ENCODE measurements around the gene NEDD8. TPM values are rescaled to one million over a fixed set of nuclear protein-coding genes. Genes with fewer than 3 reads are reported as not detected.
A peak's percentile ranks its signal among the peaks of the same experiment; 100 is the strongest.

Gene NEDD8
- total and polyA plus RNA-seq, 2 of the 4 experiments (the other 2 are of a cell fraction) = 167 to 375 TPM

GRCh38 chr14:24188251-24189058 is 43.7 kb downstream of the NEDD8 start, which contains the start of gene IPO4:
TSS of gene IPO4 (minus strand) at chr14:24188816. CDS start at chr14:24188787, 29 bp downstream.
- dilution Hi-C loops (cut with HindIII; ENCODE audit: low sequenced_read_pairs, unreplicated experiment) (no loop called here), intact Hi-C loops (cut with micrococcal nuclease) (no loop called here), in situ Hi-C loops (cut with MboI; ENCODE audit: low sequenced_read_pairs) (no loop called here)
- ChIA-PET POLR2A (ENCODE audit: unreplicated experiment) (interaction anchor here (0.6 kb wide), 2 partner anchors 8 to 109 kb away, joined by 3 read pairs; no protein-coding TSS in a partner anchor), CTCF (interaction anchor here (0.6 to 1.3 kb wide), 2 partner anchors 12 to 109 kb away, joined by 3 to 4 read pairs; no protein-coding TSS in a partner anchor)
- peak within 1 kb of the TSS; percentile 61 for H3K9ac ChIP-seq (ENCODE audit: low read depth, low read length)
- H3K18ac ChIP-seq (ENCODE audit: low read depth, low read length) = no peak within 1 kb of the TSS
- peak within 1 kb of the TSS; percentile 99 for H2AK9ac ChIP-seq (replicated peaks; ENCODE audit: low read depth, low read length, poor library complexity)
- H2BK5ac ChIP-seq (ENCODE audit: low read depth, low read length, poor library complexity, severe bottlenecking) = peak within 1 kb of the TSS; percentile 38
- peak; percentile 98 for DNase-seq
- H3K27me3 ChIP-seq (ENCODE audit: control insufficient read depth, insufficient read depth, low read length) = no peaks in the 10 kb centered on the region
- H2AK5ac ChIP-seq (ENCODE audit: low read depth, low read length) = peak within 1 kb of the TSS; percentile 73
- WGBS, 2 experiments (ENCODE audit: extremely low coverage in 2 of 2, insufficient read length in 1 of 2) = 0% methylated on average over 24 of the region's 65 CpGs; no CpG with 5 or more reads in 1 of the 2 experiments
- peak within 1 kb of the TSS; percentile 6 to 89; a peak in 2 of 4 replicates for H4K8ac ChIP-seq (ENCODE audit: low read depth in 2 of 2, low read length in 2 of 2)
- H2BK120ac ChIP-seq (ENCODE audit: low read depth, low read length) = no peak within 1 kb of the TSS
- no peaks in the 10 kb centered on the region for H3K9me3 ChIP-seq (ENCODE audit: control insufficient read depth, insufficient read depth, low read length)
- peak within 1 kb of the TSS; percentile 62 for H3K4ac ChIP-seq (ENCODE audit: low read depth, low read length)
- peak; percentile 96 for ATAC-seq (ENCODE audit: low read depth)
- peaks cover 18% of the 10 kb centered on the region for H3K9me1 ChIP-seq (ENCODE audit: insufficient read depth, low read length)
- no peak within 1 kb of the TSS for H2BK20ac ChIP-seq (ENCODE audit: low read depth, low read length)
- peaks cover 4% of the 10 kb centered on the region for H3K4me1 ChIP-seq (ENCODE audit: control insufficient read depth, insufficient read depth, low read length)
- H2AFZ ChIP-seq (replicated peaks; ENCODE audit: low read length, poor library complexity) = peak within 1 kb of the TSS; percentile 96
- peak within 1 kb of the TSS; percentile 51 for H3K14ac ChIP-seq (replicated peaks; ENCODE audit: low read depth, low read length)
- peaks cover 52% of the 10 kb centered on the region for H3K36me3 ChIP-seq (ENCODE audit: control insufficient read depth, insufficient read depth, low read length)
- no peak within 1 kb of the TSS for H2BK15ac ChIP-seq (ENCODE audit: low read depth, low read length)
- 0 out of 2 replicates have a peak within 1 kb of the TSS, but pooled peaks have one; percentile 11 for H3K56ac ChIP-seq (ENCODE audit: extremely low read depth, insufficient read depth, low read length)
- peak within 1 kb of the TSS; percentile 74; the same call in 1 of the 2 replicates for H3K23ac ChIP-seq (ENCODE audit: low read depth, low read length)
- no peaks in the 10 kb centered on the region for H4K20me1 ChIP-seq (ENCODE audit: insufficient read depth, low read length)
- peak within 1 kb of the TSS; percentile 78 for H3K4me2 ChIP-seq (ENCODE audit: low read depth, low read length)
- peaks cover 21 to 67% of the 10 kb centered on the region in 2 experiments for H3K79me1 ChIP-seq (ENCODE audit: low read depth in 1 of 2, low read length in 2 of 2)
- BruUV-seq (replicated peaks) = no TSS peak
- peak within 1 kb of the TSS; percentile 53 for H4K91ac ChIP-seq (ENCODE audit: insufficient read depth, low read depth, low read length)
- peak within 1 kb of the TSS; percentile 53 for H3K4me3 ChIP-seq (ENCODE audit: insufficient read depth, low read depth, low read length)
- 0 out of 2 replicates have a peak within 1 kb of the TSS, but pooled peaks have one; percentile 15 for H4K5ac ChIP-seq (ENCODE audit: low read depth, low read length)
- peak within 1 kb of the TSS; percentile 48; the same call in 1 of the 2 replicates for H3K27ac ChIP-seq (ENCODE audit: insufficient read depth, low read length)
- TF ChIP-seq FOS (IDR thresholded peaks at IDR 0.05; ENCODE audit: low read depth, low read length) (no peak), CHD1 (IDR thresholded peaks at IDR 0.05; ENCODE audit: low read depth, low read length) (no peak), RFX5 (IDR thresholded peaks at IDR 0.05; ENCODE audit: low read depth, low read length) (no peak), MXI1 (IDR thresholded peaks at IDR 0.05; ENCODE audit: borderline replicate concordance, low read depth, low read length) (peak; percentile 100), NFE2L2 (IDR thresholded peaks at IDR 0.05; ENCODE audit: low read depth, low read length) (0 out of 2 replicates have a peak, but pooled peaks have one; percentile 23), ELK1 (IDR thresholded peaks at IDR 0.05; ENCODE audit: borderline replicate concordance, low read depth, low read length) (peak; percentile 80; the same call in 1 of the 2 replicates), MAFK (IDR thresholded peaks at IDR 0.05; ENCODE audit: low read depth, low read length) (no peak), USF2 (IDR thresholded peaks at IDR 0.05; ENCODE audit: low read depth, low read length) (peak; percentile 92), BHLHE40 (IDR thresholded peaks at IDR 0.05; ENCODE audit: low read depth, low read length) (peak; percentile 95), RAD21 (IDR thresholded peaks at IDR 0.05; ENCODE audit: low read length) (peak; percentile 26; the same call in 1 of the 2 replicates), POLR2A (IDR thresholded peaks at IDR 0.05; ENCODE audit: low read depth, low read length) (peak; percentile 90), CEBPB (IDR thresholded peaks at IDR 0.05; ENCODE audit: low read depth, low read length) (peak; percentile 26; the same call in 1 of the 2 replicates)
- TF ChIP-seq, protein P1, sequence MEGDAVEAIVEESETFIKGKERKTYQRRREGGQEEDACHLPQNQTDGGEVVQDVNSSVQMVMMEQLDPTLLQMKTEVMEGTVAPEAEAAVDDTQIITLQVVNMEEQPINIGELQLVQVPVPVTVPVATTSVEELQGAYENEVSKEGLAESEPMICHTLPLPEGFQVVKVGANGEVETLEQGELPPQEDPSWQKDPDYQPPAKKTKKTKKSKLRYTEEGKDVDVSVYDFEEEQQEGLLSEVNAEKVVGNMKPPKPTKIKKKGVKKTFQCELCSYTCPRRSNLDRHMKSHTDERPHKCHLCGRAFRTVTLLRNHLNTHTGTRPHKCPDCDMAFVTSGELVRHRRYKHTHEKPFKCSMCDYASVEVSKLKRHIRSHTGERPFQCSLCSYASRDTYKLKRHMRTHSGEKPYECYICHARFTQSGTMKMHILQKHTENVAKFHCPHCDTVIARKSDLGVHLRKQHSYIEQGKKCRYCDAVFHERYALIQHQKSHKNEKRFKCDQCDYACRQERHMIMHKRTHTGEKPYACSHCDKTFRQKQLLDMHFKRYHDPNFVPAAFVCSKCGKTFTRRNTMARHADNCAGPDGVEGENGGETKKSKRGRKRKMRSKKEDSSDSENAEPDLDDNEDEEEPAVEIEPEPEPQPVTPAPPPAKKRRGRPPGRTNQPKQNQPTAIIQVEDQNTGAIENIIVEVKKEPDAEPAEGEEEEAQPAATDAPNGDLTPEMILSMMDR (conservative IDR thresholded peaks at IDR 0.05; ENCODE audit: low read depth, low read length) = no peak

All from IMR-90 (cell line).